Measurements from ENCODE around the gene ATXN7L3. TPM values are rescaled to one million over a fixed set of nuclear protein-coding genes. Genes with fewer than 3 reads are reported as not detected.

ATXN7L3 gene
- polyA plus RNA-seq, 2 of the 4 experiments (the other 2 are of a cell fraction) = 60.5 to 72.7 TPM

- peak; percentile 21 to 66; a peak in 5 of 6 replicates for ATAC-seq
These were observed 22.6 kb upstream of the ATXN7L3 start for GRCh38 chr17:44222112-44222869.

GRCh38 chr17:44221862-44222111 is 22.1 kb upstream of the ATXN7L3 start:
- Histone ChIP-seq H3K4me2 (peak overlapping the region; percentile 86), H3K4me1 (peaks cover 29% of the 10 kb centered on the region), H3K9me3 (no peaks in the 10 kb centered on the region), H3K4me3 (peak overlapping the region; percentile 89), H3K27ac (peak overlapping the region; percentile 97 to 99)
- ChIA-PET CTCF (interaction anchor here (0.9 to 11.1 kb wide), 28 partner anchors 8 to 199 kb away, joined by 3 to 135 read pairs (median 4); partner anchors contain the start of genes GRN, RUNDC3A and SLC25A39), POLR2A (interaction anchor here (0.6 to 2.2 kb wide), 21 partner anchors 9 to 401 kb away, joined by 3 to 20 read pairs (median 4); partner anchors contain the start of genes ATXN7L3, GRN, RUNDC3A and SLC25A39)
- TF ChIP-seq POLR2A (IDR thresholded peaks at IDR 0.05; ENCODE audit: low read length) = peak; percentile 56
- 0 out of 2 replicates have a peak, but pooled peaks have one; percentile 17 for TF ChIP-seq PBX3 (IDR thresholded peaks at IDR 0.05)
- TF ChIP-seq PHF8 (IDR thresholded peaks at IDR 0.05; ENCODE audit: borderline replicate concordance, low read depth) = peak; percentile 6; the same call in 1 of the 2 replicates
- no peak for TF ChIP-seq NFE2L2 (conservative IDR thresholded peaks at IDR 0.05; ENCODE audit: low read length)
- TF ChIP-seq JUNB (IDR thresholded peaks at IDR 0.05) = no peak
- TF ChIP-seq RNF2 (IDR thresholded peaks at IDR 0.05; ENCODE audit: borderline replicate concordance, low read depth) = no peak
- TF ChIP-seq FOXS1 (CRISPR knock-in tag; IDR thresholded peaks at IDR 0.05) = no peak
- WGBS (ENCODE audit: missing lambda C conversion rate) = 1% methylated on average over 17 of the region's 17 CpGs
- DNase-seq (ENCODE audit: low read depth in 1 of 2, low spot score in 1 of 2) = no peak
- peak in 1 of 2 experiments; percentile 0; a peak in 1 of 6 replicates for ATAC-seq
- FAIRE-seq = no peak

More at GRCh38 chr17:44222112-44222869, 22.6 kb upstream of the ATXN7L3 start:
- peak overlapping the region; percentile 89 for H3K4me3 ChIP-seq
- H3K4me2 ChIP-seq = peak overlapping the region; percentile 86
- 15% methylated on average over 33 of the region's 36 CpGs for WGBS (ENCODE audit: missing lambda C conversion rate)
- H3K9me3 ChIP-seq = no peaks in the 10 kb centered on the region
- peak; percentile 86 to 87 for DNase-seq (ENCODE audit: low read depth in 1 of 2, low spot score in 1 of 2)
- ChIA-PET POLR2A (interaction anchor here (0.6 to 2.2 kb wide), 21 partner anchors 9 to 401 kb away, joined by 3 to 20 read pairs (median 4); partner anchors contain the start of genes ATXN7L3, GRN, RUNDC3A and SLC25A39), CTCF (interaction anchor here (0.5 to 11.1 kb wide), 27 partner anchors 8 to 322 kb away, joined by 3 to 135 read pairs (median 4); partner anchors contain the start of genes GRN, RUNDC3A and SLC25A39)
- TF ChIP-seq CTCF (IDR thresholded peaks at IDR 0.05) = peak; percentile 24; the same call in 2 of the 3 replicates
- TF ChIP-seq RAD21 (conservative IDR thresholded peaks at IDR 0.05 in 1 of 2, IDR thresholded peaks at IDR 0.05 in 1 of 2) = 0 out of 5 replicates have a peak, but pooled peaks of 1 of the 2 experiments have one; percentile 12
- TF ChIP-seq KDM5A (IDR thresholded peaks at IDR 0.05) = no peak
- peak; percentile 43 for TF ChIP-seq POLR2A (IDR thresholded peaks at IDR 0.05; ENCODE audit: low read length)
- 0 out of 2 replicates have a peak, but pooled peaks have one; percentile 38 for TF ChIP-seq E2F6 (IDR thresholded peaks at IDR 0.05; ENCODE audit: borderline replicate concordance, low read depth)
- no peak for TF ChIP-seq REST (IDR thresholded peaks at IDR 0.05)
- peak; percentile 55; the same call in 1 of the 2 replicates for TF ChIP-seq MAX (IDR thresholded peaks at IDR 0.05)
- H3K4me1 ChIP-seq = peaks cover 25% of the 10 kb centered on the region
- no peak for FAIRE-seq
- H3K27ac ChIP-seq = peak overlapping the region; percentile 97 to 99
